Endodermal cell (in vitro differentiated cells): ENCODE data around the gene SDR42E1. TPM values are rescaled to one million over a fixed set of nuclear protein-coding genes. Genes with fewer than 3 reads are reported as not detected.

Source experiments
- DNase-seq: peaks from one replicate; pipeline ENCODE4 v3.0.0-alpha.2; 2017
- H3K27ac ChIP-seq: 2 replicates; pipeline ENCODE4 v1.5.1; 2013; ENCODE audit warnings: mild to moderate bottlenecking, low read depth, low read length, moderate library complexity
- H3K27me3 ChIP-seq: 2 replicates; pipeline ENCODE4 v1.6.1; 2013; ENCODE audit warnings: mild to moderate bottlenecking, low read length, moderate library complexity; ENCODE audit not compliant: insufficient read depth, control insufficient read depth, poor library complexity, severe bottlenecking
- H3K36me3 ChIP-seq: 2 replicates; pipeline ENCODE4 v1.7.0; 2013; ENCODE audit warnings: mild to moderate bottlenecking, low read length, moderate library complexity; ENCODE audit not compliant: control insufficient read depth, insufficient read depth
- H3K4me1 ChIP-seq: one replicate; pipeline ENCODE4 v1.7.0; 2013; ENCODE audit warnings: low read length; ENCODE audit not compliant: control insufficient read depth, insufficient read depth
- H3K4me3 ChIP-seq: 2 replicates; pipeline ENCODE4 v1.5.1; 2013; ENCODE audit warnings: mild to moderate bottlenecking, low read length, moderate library complexity
- H3K9ac ChIP-seq: 2 replicates; pipeline ENCODE4 v1.6.1; 2013; ENCODE audit warnings: mild to moderate bottlenecking, low read length, moderate library complexity; ENCODE audit not compliant: poor library complexity, severe bottlenecking; ENCODE audit errors: extremely low read depth
- H3K9me3 ChIP-seq: 2 replicates; pipeline ENCODE4 v1.6.1; 2013; ENCODE audit warnings: mild to moderate bottlenecking, low read length, moderate library complexity; ENCODE audit not compliant: control insufficient read depth
- H3K27ac Mint-ChIP-seq: 2 replicates; pipeline ENCODE4 v1.8.0; 2020; ENCODE audit warnings: mixed read lengths
- H3K27me3 Mint-ChIP-seq: 2 replicates; pipeline ENCODE4 v1.8.0; 2021; ENCODE audit warnings: mild to moderate bottlenecking, mixed read lengths; ENCODE audit not compliant: insufficient read depth
- H3K36me3 Mint-ChIP-seq: 2 replicates; pipeline ENCODE4 v1.8.0; 2020; ENCODE audit warnings: low read depth, mixed read lengths
- H3K4me1 Mint-ChIP-seq: 2 replicates; pipeline ENCODE4 v1.8.0; 2020; ENCODE audit warnings: mixed read lengths
- H3K4me3 Mint-ChIP-seq: 2 replicates; pipeline ENCODE4 v1.8.0; 2020; ENCODE audit warnings: mild to moderate bottlenecking, moderate library complexity, mixed read lengths
- H3K9me3 Mint-ChIP-seq: 2 replicates; pipeline ENCODE4 v1.8.0; 2020; ENCODE audit warnings: mild to moderate bottlenecking, mixed read lengths
- WGBS, 2 experiments: methylation state at CpG; one replicate each; pipeline versions ENCODE4 v1.1.5 to v1.1.7; 2013; ENCODE audit warnings: missing lambda C conversion rate in 2 of 2, mixed read lengths in 1 of 2; ENCODE audit not compliant: insufficient coverage in 1 of 2, insufficient read length in 1 of 2; 5-methylcytosine and 5-hydroxymethylcytosine counted together
- total RNA-seq, 2 donors: library from RNA; stranded (reverse); fragmentation: NEBNext Ultra II Directional in 1 of 2; extraction: Animal tissue kit (Norgen Biotek cat#: 25700) in 1 of 2; gene quantifications; 2 replicates in 1 of 2; 3 replicates in 1 of 2; pipeline ENCODE4 v1.2.1, GENCODE V29; 2021
- TF ChIP-seq, protein P1 (sequence below): fragments of 200-600 bp; sonication (generic); conservative IDR thresholded peaks from 2 replicates; pipeline ENCODE4 v1.5.0; 2021; ENCODE audit warnings: antibody characterized with exemption, mild to moderate bottlenecking

SDR42E1 gene
- total RNA-seq, 2 donors from 2014 or later = 0.15 TPM; not detected in 1

DNA sequence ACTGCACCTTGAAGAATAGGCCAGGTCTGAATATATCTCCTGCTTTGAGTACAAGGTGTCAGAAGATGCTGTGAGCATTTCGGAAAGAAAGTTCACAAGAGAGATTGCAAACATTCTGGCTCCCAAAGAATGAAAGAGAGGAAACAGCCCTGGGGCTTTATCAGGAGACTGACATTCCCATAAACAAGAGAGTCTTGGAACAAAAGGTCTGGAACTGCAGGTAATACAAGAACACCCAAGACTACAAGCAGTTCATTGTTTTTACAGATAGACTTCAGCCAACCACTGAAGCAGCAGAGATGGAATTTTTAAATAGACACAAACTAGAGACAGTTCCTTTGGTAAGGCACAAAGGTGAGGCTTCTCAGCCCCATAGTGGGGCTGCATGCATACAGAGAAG is 38.2 kb upstream of the SDR42E1 start:
- H3K4me3 Mint-ChIP-seq = no peak overlapping the region
- peaks cover 19% of the 10 kb centered on the region for H3K4me1 Mint-ChIP-seq
- Histone ChIP-seq H3K9ac (no peak overlapping the region), H3K27me3 (no peaks in the 10 kb centered on the region), H3K4me1 (peaks cover 4% of the 10 kb centered on the region), H3K4me3 (no peak overlapping the region), H3K9me3 (no peaks in the 10 kb centered on the region), H3K27ac (no peak overlapping the region), H3K36me3 (no peaks in the 10 kb centered on the region)
- TF ChIP-seq, protein P1, sequence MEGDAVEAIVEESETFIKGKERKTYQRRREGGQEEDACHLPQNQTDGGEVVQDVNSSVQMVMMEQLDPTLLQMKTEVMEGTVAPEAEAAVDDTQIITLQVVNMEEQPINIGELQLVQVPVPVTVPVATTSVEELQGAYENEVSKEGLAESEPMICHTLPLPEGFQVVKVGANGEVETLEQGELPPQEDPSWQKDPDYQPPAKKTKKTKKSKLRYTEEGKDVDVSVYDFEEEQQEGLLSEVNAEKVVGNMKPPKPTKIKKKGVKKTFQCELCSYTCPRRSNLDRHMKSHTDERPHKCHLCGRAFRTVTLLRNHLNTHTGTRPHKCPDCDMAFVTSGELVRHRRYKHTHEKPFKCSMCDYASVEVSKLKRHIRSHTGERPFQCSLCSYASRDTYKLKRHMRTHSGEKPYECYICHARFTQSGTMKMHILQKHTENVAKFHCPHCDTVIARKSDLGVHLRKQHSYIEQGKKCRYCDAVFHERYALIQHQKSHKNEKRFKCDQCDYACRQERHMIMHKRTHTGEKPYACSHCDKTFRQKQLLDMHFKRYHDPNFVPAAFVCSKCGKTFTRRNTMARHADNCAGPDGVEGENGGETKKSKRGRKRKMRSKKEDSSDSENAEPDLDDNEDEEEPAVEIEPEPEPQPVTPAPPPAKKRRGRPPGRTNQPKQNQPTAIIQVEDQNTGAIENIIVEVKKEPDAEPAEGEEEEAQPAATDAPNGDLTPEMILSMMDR = no peak
- 94 to 100% methylated on average over 1 of the region's 1 CpG for WGBS, 2 experiments
- no peak for DNase-seq
- peaks cover 6% of the 10 kb centered on the region for H3K27me3 Mint-ChIP-seq
- no peaks in the 10 kb centered on the region for H3K36me3 Mint-ChIP-seq
- no peak overlapping the region for H3K27ac Mint-ChIP-seq
- H3K9me3 Mint-ChIP-seq = no peaks in the 10 kb centered on the region

DNA sequence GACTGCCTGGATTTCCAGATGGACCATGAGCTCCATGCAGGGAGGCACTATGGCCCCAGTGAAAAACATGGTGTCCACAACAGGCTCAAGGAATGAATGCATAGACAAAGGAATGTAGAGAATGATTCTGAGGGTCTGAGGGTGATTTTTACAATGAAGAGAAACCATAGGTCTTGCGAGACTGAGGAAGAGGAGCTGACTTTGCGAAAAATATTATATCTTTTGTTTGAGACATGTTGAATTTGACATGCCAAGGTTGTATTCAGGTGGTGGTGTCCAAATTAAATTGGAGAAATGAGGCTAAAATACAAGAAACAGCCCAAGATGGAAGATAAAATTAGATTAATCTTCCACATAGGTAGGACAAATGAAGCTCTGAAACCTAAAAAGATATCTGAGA is 36.5 kb upstream of the SDR42E1 start:
- 96 to 100% methylated on average over 2 of the region's 2 CpGs for WGBS, 2 experiments
- DNase-seq = no peak

DNA sequence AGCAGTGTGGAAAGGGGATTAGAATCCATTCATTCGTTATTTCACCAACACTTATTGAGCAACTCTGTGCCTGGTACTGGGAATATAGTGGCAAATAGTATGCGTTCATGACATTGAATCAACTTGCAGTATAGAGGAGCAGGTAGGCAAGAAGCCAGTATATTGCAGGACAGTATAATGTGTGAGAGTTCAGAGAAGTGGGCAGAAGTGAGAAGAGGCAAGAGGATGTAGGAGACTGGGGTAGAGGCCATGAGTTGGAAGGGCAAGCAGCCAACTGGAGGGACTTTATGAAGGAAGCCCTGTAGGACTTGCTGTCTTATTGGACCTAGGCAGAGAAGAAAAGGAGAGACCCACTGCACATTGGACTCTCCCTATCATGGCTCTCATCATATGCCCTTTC is 36.1 kb upstream of the SDR42E1 start:
- no peaks in the 10 kb centered on the region for H3K9me3 Mint-ChIP-seq
- H3K4me3 ChIP-seq = no peak overlapping the region
- no peaks in the 10 kb centered on the region for H3K27me3 ChIP-seq
- no peaks in the 10 kb centered on the region for H3K9me3 ChIP-seq
- H3K4me3 Mint-ChIP-seq = no peak overlapping the region
- H3K36me3 ChIP-seq = no peaks in the 10 kb centered on the region
- H3K27me3 Mint-ChIP-seq = peaks cover 6% of the 10 kb centered on the region
- H3K27ac ChIP-seq = no peak overlapping the region
- H3K36me3 Mint-ChIP-seq = no peaks in the 10 kb centered on the region
- DNase-seq = no peak
- peaks cover 19% of the 10 kb centered on the region for H3K4me1 Mint-ChIP-seq
- peaks cover 4% of the 10 kb centered on the region for H3K4me1 ChIP-seq
- no peak overlapping the region for H3K9ac ChIP-seq
- no peak overlapping the region for H3K27ac Mint-ChIP-seq
- TF ChIP-seq, protein P1 = no peak
- WGBS, 2 experiments = 90 to 100% methylated on average over 2 of the region's 2 CpGs

More for the DNA sequence above, 36.5 kb upstream of the SDR42E1 start:
- no peak overlapping the region for H3K9ac ChIP-seq
- peaks cover 19% of the 10 kb centered on the region for H3K4me1 Mint-ChIP-seq
- no peaks in the 10 kb centered on the region for H3K27me3 ChIP-seq
- no peak overlapping the region for H3K4me3 Mint-ChIP-seq
- H3K27ac ChIP-seq = no peak overlapping the region
- H3K4me3 ChIP-seq = no peak overlapping the region
- H3K27ac Mint-ChIP-seq = no peak overlapping the region
- H3K27me3 Mint-ChIP-seq = peaks cover 6% of the 10 kb centered on the region
- no peaks in the 10 kb centered on the region for H3K9me3 Mint-ChIP-seq
- H3K4me1 ChIP-seq = peaks cover 4% of the 10 kb centered on the region
- no peaks in the 10 kb centered on the region for H3K36me3 ChIP-seq
- no peaks in the 10 kb centered on the region for H3K36me3 Mint-ChIP-seq
- H3K9me3 ChIP-seq = no peaks in the 10 kb centered on the region
- TF ChIP-seq, protein P1 = no peak
